ENCODE data around the gene GRAMD1B. TPM values are rescaled to one million over a fixed set of nuclear protein-coding genes. Genes with fewer than 3 reads are reported as not detected.

The GRAMD1B gene
- total and polyA plus RNA-seq, 2 donors (not counting 1 experiment from before 2014, with no cell fraction given): 0.83 to 1.5 TPM

- H3K36me3 ChIP-seq (ENCODE audit: control insufficient read depth, insufficient read depth, low read length): no peaks in the 10 kb centered on the region
- no peaks in the 10 kb centered on the region for H3K79me2 ChIP-seq (ENCODE audit: control insufficient read depth, insufficient read depth, low read length)
- H3K4me2 ChIP-seq (ENCODE audit: extremely low read depth, insufficient read depth, low read length): no peak overlapping the region
- no peak overlapping the region for H2AFZ ChIP-seq (ENCODE audit: low read length)
- H3K27me3 ChIP-seq (ENCODE audit: control insufficient read depth, insufficient read depth, low read length): no peaks in the 10 kb centered on the region
- peaks cover 5% of the 10 kb centered on the region for H3K4me1 ChIP-seq (ENCODE audit: control insufficient read depth, extremely low read depth, insufficient read depth, low read length)
- H3K27ac ChIP-seq (ENCODE audit: insufficient read depth, low read length): no peak overlapping the region
- DNase-seq (ENCODE audit: low read depth in 2 of 2): no peak
- TF ChIP-seq CTCF (conservative IDR thresholded peaks at IDR 0.05 in 1 of 2, IDR thresholded peaks at IDR 0.05 in 1 of 2; ENCODE audit: low read depth in 1 of 2, low read length in 2 of 2): no peak
- no peak for TF ChIP-seq EZH2 (IDR thresholded peaks at IDR 0.05; ENCODE audit: low read length, missing control alignments)
- no peak overlapping the region for H3K4me3 ChIP-seq (replicated peaks in 1 of 4; ENCODE audit: control extremely low read depth in 1 of 4, insufficient read depth in 1 of 4, low read depth in 3 of 4, low read length in 4 of 4)
- no peaks in the 10 kb centered on the region for H3K9me3 ChIP-seq (ENCODE audit: control insufficient read depth, insufficient read depth, low read depth, low read length)
- H4K20me1 ChIP-seq (ENCODE audit: control insufficient read depth, extremely low read depth, insufficient read depth, low read length): no peaks in the 10 kb centered on the region
- no peak overlapping the region for H3K9ac ChIP-seq (ENCODE audit: insufficient read depth, low read length)
Measured at GRCh38 chr11:123479048-123479837, 49.2 kb downstream of the GRAMD1B start.

DNA sequence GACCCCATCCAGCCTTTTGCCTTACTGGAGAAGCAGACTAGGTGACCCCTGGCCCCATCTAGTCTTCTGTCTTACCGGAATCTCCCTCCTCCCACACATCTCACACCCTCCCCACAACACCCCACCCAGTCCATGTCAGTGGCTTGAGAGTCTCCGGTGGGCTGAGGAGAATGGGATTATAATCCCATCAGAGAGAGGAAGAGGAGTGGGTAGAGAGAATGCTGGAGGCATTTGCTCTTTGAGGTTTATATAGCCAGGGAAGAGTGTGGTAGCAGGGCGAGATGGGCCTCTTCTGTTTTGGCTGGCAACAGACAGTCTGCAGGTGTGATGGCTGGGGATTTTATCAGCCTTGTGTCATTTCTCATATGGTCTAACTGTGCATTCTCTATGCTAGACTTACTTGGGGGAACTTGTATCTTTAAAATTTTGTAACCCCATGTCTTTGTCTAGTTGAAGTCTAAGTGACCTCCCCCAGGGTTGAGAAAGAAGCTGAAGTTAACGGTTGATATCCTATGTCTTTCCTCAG is 50.3 kb downstream of the GRAMD1B start:
- Histone ChIP-seq H3K4me1 (ENCODE audit: control insufficient read depth, extremely low read depth, insufficient read depth, low read length) (no peaks in the 10 kb centered on the region), H3K27ac (ENCODE audit: insufficient read depth, low read length) (no peak overlapping the region), H3K27me3 (ENCODE audit: control insufficient read depth, insufficient read depth, low read length) (no peaks in the 10 kb centered on the region), H3K4me2 (ENCODE audit: extremely low read depth, insufficient read depth, low read length) (no peak overlapping the region), H2AFZ (ENCODE audit: low read length) (no peak overlapping the region), H3K4me3 (replicated peaks in 1 of 4; ENCODE audit: control extremely low read depth in 1 of 4, insufficient read depth in 1 of 4, low read depth in 3 of 4, low read length in 4 of 4) (no peak overlapping the region), H3K9ac (ENCODE audit: insufficient read depth, low read length) (no peak overlapping the region), H3K79me2 (ENCODE audit: control insufficient read depth, insufficient read depth, low read length) (no peaks in the 10 kb centered on the region), H4K20me1 (ENCODE audit: control insufficient read depth, extremely low read depth, insufficient read depth, low read length) (no peaks in the 10 kb centered on the region), H3K9me3 (ENCODE audit: control insufficient read depth, insufficient read depth, low read depth, low read length) (no peaks in the 10 kb centered on the region), H3K36me3 (ENCODE audit: control insufficient read depth, insufficient read depth, low read length) (no peaks in the 10 kb centered on the region)
- TF ChIP-seq EZH2 (IDR thresholded peaks at IDR 0.05; ENCODE audit: low read length, missing control alignments): no peak
- TF ChIP-seq CTCF (conservative IDR thresholded peaks at IDR 0.05 in 1 of 2, IDR thresholded peaks at IDR 0.05 in 1 of 2; ENCODE audit: low read depth in 1 of 2, low read length in 2 of 2): no peak
- DNase-seq (ENCODE audit: low read depth in 2 of 2): no peak

- Histone ChIP-seq H3K27ac (ENCODE audit: insufficient read depth, low read length) (no peak overlapping the region), H3K4me2 (ENCODE audit: extremely low read depth, insufficient read depth, low read length) (no peak overlapping the region), H3K4me3 (replicated peaks in 1 of 4; ENCODE audit: control extremely low read depth in 1 of 4, insufficient read depth in 1 of 4, low read depth in 3 of 4, low read length in 4 of 4) (no peak overlapping the region), H3K79me2 (ENCODE audit: control insufficient read depth, insufficient read depth, low read length) (no peaks in the 10 kb centered on the region), H3K4me1 (ENCODE audit: control insufficient read depth, extremely low read depth, insufficient read depth, low read length) (no peaks in the 10 kb centered on the region), H3K27me3 (ENCODE audit: control insufficient read depth, insufficient read depth, low read length) (no peaks in the 10 kb centered on the region), H3K36me3 (ENCODE audit: control insufficient read depth, insufficient read depth, low read length) (no peaks in the 10 kb centered on the region), H3K9me3 (ENCODE audit: control insufficient read depth, insufficient read depth, low read depth, low read length) (no peaks in the 10 kb centered on the region), H4K20me1 (ENCODE audit: control insufficient read depth, extremely low read depth, insufficient read depth, low read length) (no peaks in the 10 kb centered on the region), H2AFZ (ENCODE audit: low read length) (no peak overlapping the region), H3K9ac (ENCODE audit: insufficient read depth, low read length) (no peak overlapping the region)
- DNase-seq (ENCODE audit: low read depth in 2 of 2): no peak
- TF ChIP-seq CTCF (conservative IDR thresholded peaks at IDR 0.05 in 1 of 2, IDR thresholded peaks at IDR 0.05 in 1 of 2; ENCODE audit: low read depth in 1 of 2, low read length in 2 of 2) (no peak), EZH2 (IDR thresholded peaks at IDR 0.05; ENCODE audit: low read length, missing control alignments) (no peak)
Measured at GRCh38 chr11:123480882-123481281, 50.8 kb downstream of the GRAMD1B start.

All from fibroblast of lung (primary cell).